ENCODE measurements around the gene VAV1.
"Not testable (repeated sequence)": the region's sequence is repeated elsewhere in the genome, so short reads cannot be mapped to it uniquely, and the experiment has no call there.

VAV1 gene

GRCh38 chr19:6819323-6819722, 46.8 kb downstream of the VAV1 start:
- no peak for DNase-seq

GRCh38 chr19:6820237-6820636, 47.7 kb downstream of the VAV1 start:
- DNase-seq, result no peak

DNA sequence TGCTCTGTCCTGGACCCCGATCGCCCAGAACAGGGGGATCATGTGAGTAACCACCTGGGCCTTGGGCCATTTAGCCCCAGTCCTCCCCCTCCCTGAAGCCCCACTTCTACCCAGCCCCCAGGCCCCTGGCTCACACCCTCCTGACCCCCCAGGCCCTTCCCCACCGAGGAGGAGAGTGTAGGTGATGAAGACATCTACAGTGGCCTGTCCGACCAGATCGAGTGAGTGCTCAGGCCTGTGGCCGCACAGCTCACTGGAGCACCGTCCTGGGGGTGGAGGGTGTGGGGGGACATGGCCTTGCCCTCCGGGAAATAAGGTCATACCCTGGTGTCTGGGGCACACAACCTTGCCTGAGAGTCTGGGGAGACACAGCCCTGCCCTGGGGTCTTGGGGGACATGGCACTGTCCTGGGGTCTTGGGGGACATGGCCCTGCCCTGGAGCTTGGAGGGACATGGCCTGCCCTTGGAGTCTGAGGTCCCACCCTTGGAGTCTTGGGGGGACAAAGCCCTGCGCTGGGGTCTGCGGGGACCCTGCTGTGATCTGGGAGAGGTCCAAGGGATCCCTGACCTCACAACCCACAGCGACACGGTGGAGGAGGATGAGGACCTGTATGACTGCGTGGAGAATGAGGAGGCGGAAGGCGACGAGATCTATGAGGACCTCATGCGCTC, 49.3 kb downstream of the VAV1 start:
- no peak for DNase-seq

- no peak for DNase-seq
Measured at GRCh38 chr19:6822311-6822670, 49.8 kb downstream of the VAV1 start.

GRCh38 chr19:6825076-6825774, 52.7 kb downstream of the VAV1 start:
- no peak for DNase-seq

DNA sequence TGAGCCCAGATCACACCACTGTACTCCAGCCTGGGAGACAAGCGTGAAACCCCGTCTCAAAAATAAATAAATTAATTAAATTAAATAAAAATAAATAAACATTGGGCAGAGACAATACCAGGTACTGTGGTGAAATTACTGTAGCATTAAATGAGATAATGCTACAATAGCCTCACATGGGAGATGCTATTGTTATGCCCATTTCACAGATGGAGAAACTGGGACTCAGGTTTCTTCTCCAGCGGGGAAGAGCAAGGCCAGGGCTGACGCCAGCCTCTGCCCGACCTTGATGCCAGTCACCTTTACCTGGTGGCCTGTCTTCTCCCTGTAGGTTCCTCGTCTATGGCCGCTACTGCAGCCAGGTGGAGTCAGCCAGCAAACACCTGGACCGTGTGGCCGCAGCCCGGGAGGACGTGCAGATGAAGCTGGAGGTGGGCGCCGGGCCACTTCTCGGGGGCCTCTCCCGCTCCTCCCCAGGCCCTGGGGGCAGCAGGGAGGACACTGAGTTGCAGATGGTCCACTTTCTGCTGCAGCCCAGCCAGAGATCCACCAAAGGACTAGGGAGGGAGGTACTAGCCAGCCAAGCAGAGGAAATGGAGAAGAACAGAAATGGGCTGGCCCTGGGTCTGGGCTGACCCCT, 53.9 kb downstream of the VAV1 start:
- DNase-seq, result no peak

- DNase-seq, result no peak
Measured at GRCh38 chr19:6828306-6828697, 55.8 kb downstream of the VAV1 start.

GRCh38 chr19:6828698-6829633, 56.5 kb downstream of the VAV1 start:
- DNase-seq, result no peak

GRCh38 chr19:6829829-6830228, 57.3 kb downstream of the VAV1 start:
- DNase-seq, result not testable (repeated sequence)

DNA sequence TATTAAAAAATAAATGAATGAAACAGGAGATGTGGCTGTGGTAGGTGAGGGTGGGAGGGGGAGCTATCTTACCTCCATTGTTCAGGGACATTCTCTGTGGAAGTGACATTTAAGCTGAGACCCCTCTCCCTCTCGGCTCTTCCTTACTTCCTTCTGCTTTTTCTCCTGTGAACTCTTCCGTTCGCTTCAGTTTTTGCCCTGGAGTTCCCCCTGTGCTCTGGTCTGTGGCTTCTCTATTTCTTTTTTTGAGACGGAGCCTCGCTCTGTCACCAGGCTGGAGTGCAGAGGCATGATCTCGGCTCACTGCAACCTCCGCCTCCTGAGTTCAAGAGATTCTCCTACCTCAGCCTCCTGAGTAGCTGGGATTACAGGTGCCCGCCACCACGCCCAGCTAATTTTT, 58.6 kb downstream of the VAV1 start:
- not testable (repeated sequence) for DNase-seq

GRCh38 chr19:6832412-6832811, 59.9 kb downstream of the VAV1 start:
- no peak for DNase-seq

- DNase-seq, result no peak
Measured at GRCh38 chr19:6833166-6833790, 60.8 kb downstream of the VAV1 start.

- no peak for DNase-seq
Measured at GRCh38 chr19:6834433-6834832, 61.9 kb downstream of the VAV1 start.

DNA sequence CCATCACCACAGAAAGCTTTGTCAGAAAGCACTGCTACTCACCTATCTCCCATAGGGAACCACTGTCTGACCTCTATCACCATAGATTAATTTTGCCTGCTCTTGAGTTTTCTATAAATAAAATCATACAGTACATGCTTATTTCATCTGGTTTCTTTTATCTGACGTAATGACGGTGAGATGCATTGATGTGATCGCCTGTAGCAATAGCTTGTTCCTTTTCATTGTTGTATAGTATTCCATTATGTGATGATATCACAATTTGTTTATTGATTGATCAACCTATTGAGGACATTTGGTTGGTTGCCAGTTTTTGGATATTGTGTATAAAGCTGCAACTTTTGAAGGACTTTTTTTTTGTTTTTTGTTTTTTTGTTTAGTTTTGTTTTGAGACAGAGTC, 63.0 kb downstream of the VAV1 start:
- DNase-seq, result no peak

DNA sequence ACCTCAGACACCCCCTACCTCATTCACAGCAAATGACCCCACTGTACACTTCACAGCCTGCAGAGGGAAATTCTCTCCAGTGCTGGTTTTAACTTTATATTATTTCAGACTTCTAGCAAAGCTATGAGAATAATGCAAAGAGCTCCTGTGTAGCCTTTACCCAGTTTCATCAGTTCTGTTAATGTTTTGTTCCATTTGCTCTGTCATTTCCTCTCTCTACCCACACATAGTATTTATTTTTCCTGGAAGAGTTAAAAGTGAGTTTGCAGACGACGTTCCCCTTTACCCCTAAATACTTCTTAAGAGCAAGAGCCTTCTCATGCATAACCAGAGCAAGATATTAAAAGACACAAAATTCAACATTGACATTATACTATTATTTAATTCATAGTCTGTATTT, 65.0 kb downstream of the VAV1 start:
- no peak for DNase-seq

GRCh38 chr19:6838062-6838655, 65.7 kb downstream of the VAV1 start:
- no peak for DNase-seq

DNA sequence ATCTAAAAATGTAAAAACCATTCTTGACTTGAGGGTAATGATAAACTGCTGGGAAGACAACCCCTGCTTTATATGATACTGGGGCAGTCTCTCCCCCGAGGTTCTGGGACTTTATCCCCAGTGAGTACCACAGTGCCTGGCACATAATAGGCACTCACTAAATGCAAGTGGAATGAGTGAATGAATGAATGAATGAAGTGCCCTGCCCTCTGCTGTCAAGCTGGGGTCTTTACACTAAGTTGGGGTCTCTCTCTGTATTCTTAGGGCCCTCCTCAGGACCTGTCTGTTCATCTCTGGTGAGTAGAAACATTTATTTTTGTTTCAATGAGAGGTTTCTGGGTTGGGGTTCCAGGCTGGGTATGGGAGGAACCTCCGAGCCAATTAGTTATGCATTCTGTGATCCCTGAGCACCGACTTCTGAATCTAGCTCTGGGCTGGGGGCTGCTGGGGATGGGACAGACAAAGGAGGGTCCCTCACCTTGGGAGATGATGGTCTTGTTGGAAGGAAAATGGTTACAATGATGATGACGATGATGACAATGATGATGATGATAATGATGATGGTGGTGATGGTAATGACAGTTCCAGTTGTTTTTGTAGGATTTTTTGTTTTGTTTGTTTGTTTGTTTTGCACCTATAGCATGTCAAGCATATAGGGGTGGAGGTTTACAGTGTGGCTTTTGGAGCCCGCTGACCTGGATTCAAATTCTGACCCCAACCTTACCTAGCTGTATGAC, 70.5 kb downstream of the VAV1 start:
- DNase-seq, result no peak

DNA sequence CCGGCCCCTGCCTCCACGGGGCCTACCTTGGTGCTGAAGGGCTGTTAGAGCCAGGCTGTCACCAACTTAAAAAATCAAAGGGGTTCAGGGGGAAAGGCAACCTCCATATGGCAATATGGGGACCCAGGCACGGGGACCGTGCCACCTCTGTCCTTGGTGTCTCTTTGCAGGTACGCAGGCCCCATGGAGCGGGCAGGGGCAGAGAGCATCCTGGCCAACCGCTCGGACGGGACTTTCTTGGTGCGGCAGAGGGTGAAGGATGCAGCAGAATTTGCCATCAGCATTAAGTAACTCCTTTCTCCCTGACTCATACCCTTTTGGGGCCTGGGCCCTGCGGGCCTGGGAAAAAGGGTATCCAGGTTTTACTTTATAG, 75.3 kb downstream of the VAV1 start:
- DNase-seq, result no peak

- no peak for DNase-seq
Measured at GRCh38 chr19:6848986-6849385, 76.5 kb downstream of the VAV1 start.

DNA sequence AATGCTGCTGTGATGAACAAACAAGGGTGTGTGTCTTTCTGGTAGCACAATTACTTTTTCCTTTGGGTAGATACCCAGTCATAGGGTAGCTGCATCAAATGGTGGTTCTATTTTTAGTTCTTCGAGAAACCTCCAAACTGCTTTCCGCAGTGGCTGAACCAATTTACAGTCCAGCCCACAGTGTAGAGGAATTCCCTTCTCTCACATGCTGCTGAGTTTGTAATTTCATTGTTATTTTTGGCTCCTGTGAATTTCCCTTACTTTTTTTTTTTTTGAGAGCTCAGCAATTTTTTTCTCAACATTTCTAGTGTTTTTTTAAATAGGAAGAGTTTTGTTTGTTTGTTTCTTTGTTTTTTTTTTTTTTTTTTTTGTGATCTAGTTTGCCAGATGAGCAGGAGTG, 77.4 kb downstream of the VAV1 start:
- no peak for DNase-seq

- no peak for DNase-seq
Measured at GRCh38 chr19:6851359-6851758, 78.9 kb downstream of the VAV1 start.

All from fibroblast of skin of abdomen (primary cell).